Hypothalamus (tissue), 51 donors: Measurements from ENCODE around the gene ARRB1.
"Not testable (repeated sequence)": the region's sequence is repeated elsewhere in the genome, so short reads cannot be mapped to it uniquely, and the experiment has no call there.

Experiments
- DNase-seq, 51 donors: peaks; one replicate each; lab custom pipeline; 2025; lab: John Stamatoyannopoulos, UW

Gene ARRB1

GRCh38 chr11:75373201-75373600 is 21.7 kb upstream of the ARRB1 start:
- no peak for DNase-seq

- DNase-seq, result no peak
These were observed 20.8 kb upstream of the ARRB1 start for GRCh38 chr11:75371949-75372876.

GRCh38 chr11:75369560-75370255 is 18.2 kb upstream of the ARRB1 start:
- peak in 1 of 51 donors; percentile 36 for DNase-seq

- DNase-seq, result not testable (repeated sequence)
These were observed 15.4 kb upstream of the ARRB1 start for GRCh38 chr11:75366826-75367225.

GRCh38 chr11:75365711-75366181 is 14.3 kb upstream of the ARRB1 start:
- no peak for DNase-seq

GRCh38 chr11:75362285-75362684 is 10.8 kb upstream of the ARRB1 start:
- DNase-seq, result not testable (repeated sequence)

- DNase-seq, result no peak
These were observed 5.2 kb upstream of the ARRB1 start for GRCh38 chr11:75356613-75357012.

- no peak for DNase-seq
These were observed 3.6 kb upstream of the ARRB1 start for GRCh38 chr11:75355051-75355450.

GRCh38 chr11:75352588-75353206 is 1.2 kb upstream of the ARRB1 start:
- DNase-seq, result no peak

- peak in 18 of 51 donors; percentile 32 to 75 (median 53) for DNase-seq
These were observed 528 bp upstream of the ARRB1 start for GRCh38 chr11:75351791-75352587.

GRCh38 chr11:75350743-75351540 is 519 bp downstream of the ARRB1 start:
- DNase-seq, result peak in 21 of 51 donors; percentile 33 to 80 (median 54)

GRCh38 chr11:75350122-75350742 is 1.2 kb downstream of the ARRB1 start:
- DNase-seq, result peak in 1 of 51 donors; percentile 25

- DNase-seq, result peak in 3 of 51 donors; percentile 16 to 32 (median 23)
These were observed 1.8 kb downstream of the ARRB1 start for GRCh38 chr11:75349521-75350116.

- DNase-seq, result peak in 1 of 51 donors; percentile 67
These were observed 3.5 kb downstream of the ARRB1 start for GRCh38 chr11:75347781-75348566.

- peak in 1 of 51 donors; percentile 25 for DNase-seq
These were observed 4.4 kb downstream of the ARRB1 start for GRCh38 chr11:75346912-75347647.

GRCh38 chr11:75346296-75346695 is 5.2 kb downstream of the ARRB1 start:
- no peak for DNase-seq
